Neural cell (in vitro differentiated cells): ENCODE results near the gene NDUFB8.

Experiments
- EZH2 ChIP-seq: fragments of 200-600, 300-800 bp; shearing (Covaris generic), sonication (generic); IDR thresholded peaks from 2 replicates; pipeline ENCODE4 v1.6.1; 2014; ENCODE audit warnings: antibody characterized with exemption, low read length, borderline replicate concordance, mild to moderate bottlenecking; ENCODE audit not compliant: insufficient read depth, poor library complexity, severe bottlenecking
- POLR2AphosphoS5 ChIP-seq: IDR thresholded peaks from 2 replicates; pipeline ENCODE4 v1.6.1; 2012
- TF ChIP-seq, protein P1 (sequence below): fragments of 450-650 bp; IDR thresholded peaks from 2 replicates; pipeline ENCODE4 v1.5.1; 2014; ENCODE audit warnings: antibody characterized with exemption, mild to moderate bottlenecking, moderate library complexity; ENCODE audit not compliant: poor library complexity, severe bottlenecking
- TF ChIP-seq, protein P2 (sequence below): IDR thresholded peaks from 2 replicates; pipeline ENCODE4 v1.6.1; 2012; ENCODE audit warnings: borderline replicate concordance

DNA sequence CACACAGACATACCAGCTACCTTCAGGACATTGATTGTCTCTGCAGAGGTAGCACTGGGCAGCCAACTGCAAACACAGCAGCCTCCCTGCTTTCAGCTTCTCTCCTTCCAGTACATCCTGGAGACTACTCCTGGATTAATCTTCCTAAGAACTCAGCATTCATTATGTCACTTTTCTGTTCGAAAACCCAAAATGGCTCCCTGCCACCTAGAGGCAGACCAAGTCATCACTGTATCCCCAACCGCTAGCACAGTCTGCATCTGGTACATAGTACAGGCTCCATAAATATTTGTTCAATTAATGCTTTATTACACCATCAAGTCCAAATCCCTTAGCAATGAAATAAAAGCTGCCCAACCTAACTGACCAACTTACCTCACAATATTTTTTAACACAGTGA lies 5.0 kb downstream of the NDUFB8 start:
- TF ChIP-seq, protein P1, sequence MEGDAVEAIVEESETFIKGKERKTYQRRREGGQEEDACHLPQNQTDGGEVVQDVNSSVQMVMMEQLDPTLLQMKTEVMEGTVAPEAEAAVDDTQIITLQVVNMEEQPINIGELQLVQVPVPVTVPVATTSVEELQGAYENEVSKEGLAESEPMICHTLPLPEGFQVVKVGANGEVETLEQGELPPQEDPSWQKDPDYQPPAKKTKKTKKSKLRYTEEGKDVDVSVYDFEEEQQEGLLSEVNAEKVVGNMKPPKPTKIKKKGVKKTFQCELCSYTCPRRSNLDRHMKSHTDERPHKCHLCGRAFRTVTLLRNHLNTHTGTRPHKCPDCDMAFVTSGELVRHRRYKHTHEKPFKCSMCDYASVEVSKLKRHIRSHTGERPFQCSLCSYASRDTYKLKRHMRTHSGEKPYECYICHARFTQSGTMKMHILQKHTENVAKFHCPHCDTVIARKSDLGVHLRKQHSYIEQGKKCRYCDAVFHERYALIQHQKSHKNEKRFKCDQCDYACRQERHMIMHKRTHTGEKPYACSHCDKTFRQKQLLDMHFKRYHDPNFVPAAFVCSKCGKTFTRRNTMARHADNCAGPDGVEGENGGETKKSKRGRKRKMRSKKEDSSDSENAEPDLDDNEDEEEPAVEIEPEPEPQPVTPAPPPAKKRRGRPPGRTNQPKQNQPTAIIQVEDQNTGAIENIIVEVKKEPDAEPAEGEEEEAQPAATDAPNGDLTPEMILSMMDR, result no peak
- TF ChIP-seq EZH2 (no peak), POLR2AphosphoS5 (no peak)
- TF ChIP-seq, protein P2, sequence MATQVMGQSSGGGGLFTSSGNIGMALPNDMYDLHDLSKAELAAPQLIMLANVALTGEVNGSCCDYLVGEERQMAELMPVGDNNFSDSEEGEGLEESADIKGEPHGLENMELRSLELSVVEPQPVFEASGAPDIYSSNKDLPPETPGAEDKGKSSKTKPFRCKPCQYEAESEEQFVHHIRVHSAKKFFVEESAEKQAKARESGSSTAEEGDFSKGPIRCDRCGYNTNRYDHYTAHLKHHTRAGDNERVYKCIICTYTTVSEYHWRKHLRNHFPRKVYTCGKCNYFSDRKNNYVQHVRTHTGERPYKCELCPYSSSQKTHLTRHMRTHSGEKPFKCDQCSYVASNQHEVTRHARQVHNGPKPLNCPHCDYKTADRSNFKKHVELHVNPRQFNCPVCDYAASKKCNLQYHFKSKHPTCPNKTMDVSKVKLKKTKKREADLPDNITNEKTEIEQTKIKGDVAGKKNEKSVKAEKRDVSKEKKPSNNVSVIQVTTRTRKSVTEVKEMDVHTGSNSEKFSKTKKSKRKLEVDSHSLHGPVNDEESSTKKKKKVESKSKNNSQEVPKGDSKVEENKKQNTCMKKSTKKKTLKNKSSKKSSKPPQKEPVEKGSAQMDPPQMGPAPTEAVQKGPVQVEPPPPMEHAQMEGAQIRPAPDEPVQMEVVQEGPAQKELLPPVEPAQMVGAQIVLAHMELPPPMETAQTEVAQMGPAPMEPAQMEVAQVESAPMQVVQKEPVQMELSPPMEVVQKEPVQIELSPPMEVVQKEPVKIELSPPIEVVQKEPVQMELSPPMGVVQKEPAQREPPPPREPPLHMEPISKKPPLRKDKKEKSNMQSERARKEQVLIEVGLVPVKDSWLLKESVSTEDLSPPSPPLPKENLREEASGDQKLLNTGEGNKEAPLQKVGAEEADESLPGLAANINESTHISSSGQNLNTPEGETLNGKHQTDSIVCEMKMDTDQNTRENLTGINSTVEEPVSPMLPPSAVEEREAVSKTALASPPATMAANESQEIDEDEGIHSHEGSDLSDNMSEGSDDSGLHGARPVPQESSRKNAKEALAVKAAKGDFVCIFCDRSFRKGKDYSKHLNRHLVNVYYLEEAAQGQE, result no peak
